Subcutaneous abdominal adipose tissue (tissue), 5 donors: Measurements from ENCODE around the gene IFT88.

Experiments used
- H3K27ac ChIP-seq: one replicate; pipeline ENCODE4 v1.7.0; 2013; ENCODE audit warnings: low read depth, mild to moderate bottlenecking, inconsistent platforms, low read length, moderate library complexity
- H3K27me3 ChIP-seq, 5 donors: one replicate each; pipeline ENCODE4 v1.7.0; 2013; ENCODE audit warnings: low read length in 5 of 5, inconsistent platforms in 1 of 5; ENCODE audit not compliant: control insufficient read depth in 5 of 5, insufficient read depth in 4 of 5
- H3K36me3 ChIP-seq, 5 donors: one replicate each; pipeline ENCODE4 v1.7.0; 2013; ENCODE audit warnings: low read length in 5 of 5; ENCODE audit not compliant: control insufficient read depth in 5 of 5, insufficient read depth in 5 of 5
- H3K4me1 ChIP-seq, 5 donors: one replicate each; pipeline ENCODE4 v1.7.0; 2013; ENCODE audit warnings: low read length in 5 of 5, mild to moderate bottlenecking in 3 of 5, moderate library complexity in 1 of 5; ENCODE audit not compliant: control insufficient read depth in 5 of 5, insufficient read depth in 5 of 5
- H3K4me3 ChIP-seq, 5 donors: one replicate each; pipeline ENCODE4 v1.7.0; 2013; ENCODE audit warnings: low read length in 5 of 5, low read depth in 1 of 5
- H3K9ac ChIP-seq, 5 donors: one replicate each; pipeline ENCODE4 v1.7.0; 2013; ENCODE audit warnings: low read length in 5 of 5, mild to moderate bottlenecking in 4 of 5, moderate library complexity in 3 of 5
- H3K9me3 ChIP-seq, 5 donors: one replicate each; pipeline ENCODE4 v1.7.0; 2013; ENCODE audit warnings: low read length in 5 of 5; ENCODE audit not compliant: control insufficient read depth in 5 of 5
- donor health status: healthy.
- donor health status: healthy.
- donor health status: healthy.
- donor health status: healthy.
- donor health status: healthy.

IFT88 gene

GRCh38 chr13:20583803-20584293, 16.9 kb downstream of the IFT88 start:
- H3K4me1 ChIP-seq = peaks cover 0 to 5% (median 0%) of the 10 kb centered on the region in 5 donors
- H3K27me3 ChIP-seq = no peaks in the 10 kb centered on the region
- H3K27ac ChIP-seq = no peak overlapping the region
- H3K9ac ChIP-seq = no peak overlapping the region
- H3K9me3 ChIP-seq = peaks cover 0 to 10% (median 0%) of the 10 kb centered on the region in 5 donors
- H3K36me3 ChIP-seq = peaks cover 16 to 28% (median 17%) of the 10 kb centered on the region in 5 donors
- H3K4me3 ChIP-seq = no peak overlapping the region

GRCh38 chr13:20585371-20585770, 18.4 kb downstream of the IFT88 start:
- Histone ChIP-seq H3K4me3 (no peak overlapping the region), H3K9me3 (peaks cover 0 to 10% (median 0%) of the 10 kb centered on the region in 5 donors), H3K36me3 (peaks cover 11 to 26% (median 16%) of the 10 kb centered on the region in 5 donors), H3K4me1 (peaks cover 0 to 5% (median 0%) of the 10 kb centered on the region in 5 donors), H3K27ac (no peak overlapping the region), H3K9ac (no peak overlapping the region), H3K27me3 (no peaks in the 10 kb centered on the region)

- no peaks in the 10 kb centered on the region for H3K4me1 ChIP-seq
- H3K27me3 ChIP-seq = no peaks in the 10 kb centered on the region
- no peak overlapping the region for H3K9ac ChIP-seq
- no peak overlapping the region for H3K4me3 ChIP-seq
- H3K9me3 ChIP-seq = peaks cover 0 to 8% (median 0%) of the 10 kb centered on the region in 5 donors
- H3K27ac ChIP-seq = no peak overlapping the region
- H3K36me3 ChIP-seq = peaks cover 10 to 20% (median 12%) of the 10 kb centered on the region in 5 donors
Measured at GRCh38 chr13:20588529-20589110, 21.7 kb downstream of the IFT88 start.

- Histone ChIP-seq H3K9me3 (no peaks in the 10 kb centered on the region), H3K27me3 (no peaks in the 10 kb centered on the region), H3K36me3 (peaks cover 0 to 9% (median 2%) of the 10 kb centered on the region in 5 donors), H3K9ac (no peak overlapping the region), H3K27ac (no peak overlapping the region), H3K4me3 (no peak overlapping the region), H3K4me1 (no peaks in the 10 kb centered on the region)
Measured at GRCh38 chr13:20590561-20590960, 23.6 kb downstream of the IFT88 start.

- no peak overlapping the region for H3K27ac ChIP-seq
- H3K27me3 ChIP-seq = no peaks in the 10 kb centered on the region
- peaks cover 3 to 10% (median 4%) of the 10 kb centered on the region in 5 donors for H3K36me3 ChIP-seq
- H3K4me1 ChIP-seq = no peaks in the 10 kb centered on the region
- H3K4me3 ChIP-seq = no peak overlapping the region
- no peaks in the 10 kb centered on the region for H3K9me3 ChIP-seq
- no peak overlapping the region for H3K9ac ChIP-seq
Measured at GRCh38 chr13:20592606-20593005, 25.6 kb downstream of the IFT88 start.

GRCh38 chr13:20594280-20594679, 27.3 kb downstream of the IFT88 start:
- peaks cover 3 to 10% (median 4%) of the 10 kb centered on the region in 5 donors for H3K36me3 ChIP-seq
- H3K9ac ChIP-seq = no peak overlapping the region
- no peak overlapping the region for H3K27ac ChIP-seq
- no peaks in the 10 kb centered on the region for H3K4me1 ChIP-seq
- no peaks in the 10 kb centered on the region for H3K27me3 ChIP-seq
- H3K9me3 ChIP-seq = no peaks in the 10 kb centered on the region
- H3K4me3 ChIP-seq = no peak overlapping the region

GRCh38 chr13:20607015-20607414, 40.1 kb downstream of the IFT88 start:
- Histone ChIP-seq H3K36me3 (peaks cover 10 to 40% (median 27%) of the 10 kb centered on the region in 5 donors), H3K9me3 (no peaks in the 10 kb centered on the region), H3K27me3 (no peaks in the 10 kb centered on the region)

GRCh38 chr13:20608438-20609020, 41.6 kb downstream of the IFT88 start:
- no peaks in the 10 kb centered on the region for H3K9me3 ChIP-seq
- H3K4me3 ChIP-seq = no peak overlapping the region
- H3K4me1 ChIP-seq = no peaks in the 10 kb centered on the region
- no peaks in the 10 kb centered on the region for H3K27me3 ChIP-seq
- H3K27ac ChIP-seq = no peak overlapping the region
- no peak overlapping the region for H3K9ac ChIP-seq
- H3K36me3 ChIP-seq = peaks cover 10 to 40% (median 25%) of the 10 kb centered on the region in 5 donors

More at GRCh38 chr13:20607015-20607414, 40.1 kb downstream of the IFT88 start:
- H3K9ac ChIP-seq = no peak overlapping the region
- no peaks in the 10 kb centered on the region for H3K4me1 ChIP-seq
- no peak overlapping the region for H3K27ac ChIP-seq
- H3K4me3 ChIP-seq = no peak overlapping the region

GRCh38 chr13:20609145-20609544, 42.2 kb downstream of the IFT88 start:
- no peak overlapping the region for H3K27ac ChIP-seq
- H3K4me3 ChIP-seq = no peak overlapping the region
- H3K9me3 ChIP-seq = no peaks in the 10 kb centered on the region
- no peak overlapping the region for H3K9ac ChIP-seq
- H3K4me1 ChIP-seq = no peaks in the 10 kb centered on the region
- H3K36me3 ChIP-seq = peaks cover 10 to 38% (median 25%) of the 10 kb centered on the region in 5 donors
- no peaks in the 10 kb centered on the region for H3K27me3 ChIP-seq

- H3K36me3 ChIP-seq = peaks cover 10 to 34% (median 25%) of the 10 kb centered on the region in 5 donors
- H3K4me3 ChIP-seq = no peak overlapping the region
- no peaks in the 10 kb centered on the region for H3K4me1 ChIP-seq
- H3K27me3 ChIP-seq = no peaks in the 10 kb centered on the region
- no peak overlapping the region for H3K27ac ChIP-seq
- H3K9ac ChIP-seq = no peak overlapping the region
- H3K9me3 ChIP-seq = no peaks in the 10 kb centered on the region
Measured at GRCh38 chr13:20610006-20610405, 43.0 kb downstream of the IFT88 start.
